ENCODE measurements around the gene IRF9.

DNA sequence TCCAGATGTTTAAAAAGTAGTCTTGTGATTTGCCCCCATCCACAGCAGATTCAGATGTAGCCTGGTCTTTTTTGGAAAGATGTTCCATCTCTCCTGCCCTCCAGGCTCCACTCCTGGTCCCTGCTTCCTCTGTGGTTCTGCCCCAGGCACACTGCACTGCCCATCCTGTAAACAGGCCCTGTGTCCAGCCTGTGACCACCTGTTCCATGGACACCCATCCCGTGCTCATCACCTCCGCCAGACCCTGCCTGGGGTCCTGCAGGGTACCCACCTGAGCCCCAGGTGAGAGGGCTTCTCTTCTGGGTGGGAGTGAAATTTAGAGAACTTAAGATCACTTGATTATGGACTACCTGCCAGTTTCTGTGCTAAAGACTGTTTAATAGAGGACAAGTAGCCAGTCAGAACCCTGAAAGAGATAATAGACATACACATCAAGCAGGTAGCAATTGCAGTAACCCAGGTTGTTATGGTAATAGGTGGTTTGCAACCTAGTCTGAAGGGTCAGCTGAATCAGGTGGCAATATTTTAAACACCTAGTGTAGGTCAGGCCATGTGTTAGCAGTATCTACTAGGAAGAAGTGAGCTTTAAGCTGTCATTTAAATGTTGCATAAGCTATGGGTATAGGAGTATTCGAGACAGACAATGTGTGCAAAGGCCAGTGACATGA is 11.6 kb upstream of the IRF9 start:
- TF ChIP-seq, protein P1, sequence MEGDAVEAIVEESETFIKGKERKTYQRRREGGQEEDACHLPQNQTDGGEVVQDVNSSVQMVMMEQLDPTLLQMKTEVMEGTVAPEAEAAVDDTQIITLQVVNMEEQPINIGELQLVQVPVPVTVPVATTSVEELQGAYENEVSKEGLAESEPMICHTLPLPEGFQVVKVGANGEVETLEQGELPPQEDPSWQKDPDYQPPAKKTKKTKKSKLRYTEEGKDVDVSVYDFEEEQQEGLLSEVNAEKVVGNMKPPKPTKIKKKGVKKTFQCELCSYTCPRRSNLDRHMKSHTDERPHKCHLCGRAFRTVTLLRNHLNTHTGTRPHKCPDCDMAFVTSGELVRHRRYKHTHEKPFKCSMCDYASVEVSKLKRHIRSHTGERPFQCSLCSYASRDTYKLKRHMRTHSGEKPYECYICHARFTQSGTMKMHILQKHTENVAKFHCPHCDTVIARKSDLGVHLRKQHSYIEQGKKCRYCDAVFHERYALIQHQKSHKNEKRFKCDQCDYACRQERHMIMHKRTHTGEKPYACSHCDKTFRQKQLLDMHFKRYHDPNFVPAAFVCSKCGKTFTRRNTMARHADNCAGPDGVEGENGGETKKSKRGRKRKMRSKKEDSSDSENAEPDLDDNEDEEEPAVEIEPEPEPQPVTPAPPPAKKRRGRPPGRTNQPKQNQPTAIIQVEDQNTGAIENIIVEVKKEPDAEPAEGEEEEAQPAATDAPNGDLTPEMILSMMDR (IDR thresholded peaks at IDR 0.05; ENCODE audit: poor library complexity), result no peak
- no peak for TF ChIP-seq EZH2phosphoT487 (IDR thresholded peaks at IDR 0.05; ENCODE audit: low read depth, severe bottlenecking, unreplicated experiment)

All from hepatocyte (in vitro differentiated cells).